Embryonic facial prominence (tissue), 1 donor: ENCODE measurements around the gene RIMBP2.

Experiments used
- DNase-seq: peaks from one replicate; pipeline ENCODE4 v3.0.0-alpha.2; 2016; ENCODE audit errors: extremely low spot score

The RIMBP2 gene

DNA sequence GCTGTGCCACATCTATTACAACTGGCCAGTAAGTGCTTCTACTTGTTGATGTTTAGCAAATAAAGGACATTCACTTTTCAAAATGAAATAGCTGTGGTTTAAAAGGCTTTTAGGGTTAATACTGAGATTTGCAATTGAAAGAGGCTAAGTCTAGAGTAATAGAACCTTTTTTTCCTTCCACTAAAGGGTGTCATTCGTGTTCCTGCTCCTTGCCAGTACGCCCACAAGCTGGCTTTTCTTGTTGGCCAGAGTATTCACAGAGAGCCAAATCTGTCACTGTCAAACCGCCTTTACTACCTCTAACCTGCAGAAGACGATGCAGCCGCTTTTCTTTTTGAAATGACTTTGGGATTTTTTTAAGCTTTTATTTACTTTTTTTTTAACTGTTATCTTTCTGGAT is 344.8 kb downstream of the RIMBP2 start:
- no peak for DNase-seq

DNA sequence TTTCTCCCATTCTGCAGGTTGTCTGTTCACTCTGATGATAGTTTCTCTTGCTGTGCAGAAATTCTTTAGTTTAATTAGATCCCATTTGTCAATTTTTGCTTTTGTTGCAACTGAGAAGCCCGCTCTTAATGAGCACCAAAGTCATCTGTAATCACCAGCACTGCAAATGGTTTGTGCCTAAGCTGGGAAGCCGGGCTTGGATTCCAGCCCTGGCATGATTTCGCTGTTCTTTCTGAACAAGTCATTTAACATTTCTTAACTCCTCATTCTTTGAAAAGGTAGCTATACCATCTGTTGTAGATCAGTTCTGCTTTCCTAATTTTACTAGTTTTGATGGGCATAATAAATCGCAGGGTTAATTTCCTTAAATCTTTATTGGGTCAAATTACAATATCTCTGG is 346.3 kb downstream of the RIMBP2 start:
- DNase-seq = no peak

DNA sequence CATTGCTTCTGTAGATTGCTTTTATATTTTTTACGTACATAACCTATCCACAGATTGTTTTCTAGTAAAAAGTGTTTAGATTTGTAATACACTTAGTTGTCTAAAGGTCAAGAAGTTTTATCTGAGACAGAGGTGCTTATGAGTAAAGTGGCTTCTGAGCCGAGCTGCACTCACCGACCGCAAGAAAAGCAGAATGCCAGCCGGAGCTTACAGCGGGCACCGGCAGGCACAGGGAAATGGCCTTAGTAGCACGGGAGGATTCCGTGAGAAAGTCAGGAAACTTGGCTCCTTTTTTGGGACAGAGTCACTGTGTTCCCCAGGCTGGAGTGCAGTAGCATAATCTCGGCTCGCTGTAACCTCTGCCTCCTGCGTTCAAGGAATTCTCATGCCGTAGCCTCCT is 348.6 kb downstream of the RIMBP2 start:
- DNase-seq = no peak

DNA sequence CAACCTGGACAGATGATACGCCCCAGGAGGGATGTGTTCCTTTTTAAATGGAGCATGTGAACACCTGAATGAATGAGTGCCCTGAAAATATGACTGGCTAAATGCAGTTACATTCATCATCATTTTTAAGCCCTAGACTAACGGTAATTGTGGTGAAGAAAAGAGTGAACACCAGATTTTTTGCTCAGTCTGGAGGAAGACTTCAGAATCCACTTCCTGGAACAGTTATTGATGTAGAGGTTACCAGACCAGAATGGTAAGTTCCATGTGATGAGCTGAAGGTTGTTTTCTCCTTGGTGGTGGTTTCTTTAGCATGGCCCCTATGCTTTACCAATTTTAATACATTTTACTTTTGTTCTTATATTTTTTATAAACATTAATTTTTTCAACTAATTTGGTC is 349.1 kb downstream of the RIMBP2 start:
- DNase-seq = no peak

DNA sequence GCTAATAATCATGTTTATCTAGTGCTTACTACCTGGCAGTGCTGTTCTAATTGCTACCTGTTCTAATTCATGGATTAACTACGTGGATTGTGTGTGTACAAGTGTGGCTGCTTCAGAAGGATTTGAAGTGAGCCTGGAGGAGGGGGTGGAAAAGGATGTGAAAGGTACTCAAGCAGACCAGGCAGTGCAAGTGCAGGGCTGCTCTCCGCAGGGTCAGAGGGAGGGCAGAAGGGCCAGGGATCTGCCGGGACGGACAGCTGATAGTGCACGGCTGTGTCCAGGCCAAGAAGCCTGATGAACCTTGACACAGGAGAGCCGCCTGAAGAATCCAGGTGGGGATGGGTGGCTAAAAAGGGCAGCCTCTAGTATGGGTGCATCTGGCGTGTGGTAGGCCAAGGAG is 349.9 kb downstream of the RIMBP2 start:
- DNase-seq = no peak

DNA sequence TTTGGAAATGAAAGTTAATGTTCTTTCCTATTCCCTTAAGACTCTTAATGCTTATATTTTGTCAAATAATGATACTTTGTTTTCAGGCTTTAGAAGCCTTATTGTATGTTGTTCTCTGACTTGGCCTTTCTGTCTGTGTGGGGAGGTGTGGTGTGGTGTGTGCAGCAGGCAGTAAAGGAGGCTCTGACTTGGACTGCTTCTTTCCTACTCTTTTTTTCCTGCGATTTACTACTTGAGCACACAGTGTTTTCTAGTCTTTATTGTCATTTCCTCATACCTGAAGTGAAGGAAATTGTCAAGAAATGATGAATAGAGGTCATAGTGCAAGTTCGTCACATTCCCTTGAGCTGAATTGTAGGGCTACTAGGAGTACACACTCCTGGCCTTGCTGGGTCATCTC is 351.5 kb downstream of the RIMBP2 start:
- DNase-seq = no peak

DNA sequence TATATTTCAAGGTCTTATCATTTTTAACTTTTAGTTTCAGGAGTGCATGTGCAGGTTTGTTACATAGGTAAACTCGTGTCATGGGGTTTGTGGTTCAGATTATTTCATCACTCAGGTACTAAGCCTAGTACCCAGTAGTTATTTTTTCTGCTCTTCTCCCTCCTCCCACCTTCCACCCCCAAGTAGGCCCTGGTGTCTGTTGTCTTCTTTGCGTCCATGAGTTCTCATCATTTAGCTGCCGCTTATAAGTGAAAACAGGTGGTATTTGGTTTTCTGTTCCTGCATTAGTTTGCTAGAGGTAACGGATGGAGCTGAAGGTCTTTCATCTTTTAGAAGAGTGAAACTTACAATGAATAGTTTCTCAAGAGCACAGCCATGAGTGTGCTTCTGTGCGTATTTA is 354.0 kb downstream of the RIMBP2 start:
- DNase-seq = no peak

DNA sequence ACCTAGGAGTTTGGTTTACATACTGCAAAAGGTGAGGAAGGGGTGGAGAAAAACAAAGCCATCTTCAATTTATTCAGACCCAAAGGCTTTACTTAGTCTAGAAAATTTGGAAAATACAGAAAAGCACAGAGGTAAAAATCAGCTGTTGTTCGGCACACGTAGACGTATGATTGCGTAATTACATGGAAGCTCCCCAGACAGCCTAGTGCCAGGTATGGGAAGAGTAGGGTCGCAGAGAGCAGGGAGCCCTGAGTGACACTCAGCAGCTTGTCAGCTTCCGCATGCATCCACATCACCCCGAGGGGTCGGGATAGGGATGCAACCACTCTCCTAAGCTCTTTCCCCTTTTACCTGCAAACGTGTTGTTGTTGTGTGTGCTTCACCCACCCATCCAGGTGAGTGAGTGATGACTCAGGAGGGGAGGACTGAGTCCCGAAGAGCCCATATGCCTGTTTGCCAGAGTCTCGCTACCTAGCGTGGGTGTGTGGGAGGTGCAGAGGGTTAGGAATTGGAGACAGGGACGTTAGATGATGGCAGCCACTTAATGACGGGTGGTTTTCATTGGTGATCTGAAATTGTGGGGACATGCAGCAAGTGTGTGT is 358.3 kb downstream of the RIMBP2 start:
- DNase-seq = no peak

DNA sequence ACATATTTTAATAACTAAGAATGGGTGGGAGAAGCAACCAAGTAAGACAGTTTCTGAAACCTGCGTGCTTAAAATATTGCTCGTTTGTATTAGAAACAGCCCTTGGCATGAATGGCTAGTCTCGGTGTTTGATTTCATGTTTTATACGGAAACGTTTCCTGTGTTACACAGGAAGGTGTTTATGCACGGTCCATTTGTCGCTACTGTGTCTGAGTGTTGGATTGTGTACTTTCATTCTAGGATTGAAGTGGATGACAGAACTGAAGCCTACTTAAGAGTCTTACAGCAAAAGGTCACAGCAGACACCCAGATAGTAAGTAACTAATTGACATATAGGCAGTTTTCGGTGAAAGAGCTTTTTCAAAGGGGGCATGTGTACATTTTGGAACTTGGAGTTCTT is 358.9 kb downstream of the RIMBP2 start:
- DNase-seq = no peak

DNA sequence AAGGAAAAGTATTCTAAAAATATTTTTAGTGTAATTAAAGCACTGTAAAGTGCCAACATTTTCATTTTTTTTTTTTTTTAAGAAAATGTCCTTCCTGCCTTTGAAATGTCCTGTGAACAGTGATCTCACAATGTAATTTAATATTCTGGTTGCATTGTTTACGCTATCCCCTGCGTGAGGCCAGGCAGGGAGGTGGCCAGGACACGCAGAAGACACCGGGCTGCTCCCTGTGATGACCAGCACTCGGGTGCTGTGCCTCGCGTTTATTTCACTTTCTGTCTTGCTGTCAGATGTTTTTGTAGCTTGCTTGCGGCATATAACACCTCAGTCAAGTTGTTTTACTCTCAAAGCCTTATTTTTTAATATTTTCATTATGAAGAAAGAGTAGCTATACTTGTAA is 359.9 kb downstream of the RIMBP2 start:
- DNase-seq = no peak

DNA sequence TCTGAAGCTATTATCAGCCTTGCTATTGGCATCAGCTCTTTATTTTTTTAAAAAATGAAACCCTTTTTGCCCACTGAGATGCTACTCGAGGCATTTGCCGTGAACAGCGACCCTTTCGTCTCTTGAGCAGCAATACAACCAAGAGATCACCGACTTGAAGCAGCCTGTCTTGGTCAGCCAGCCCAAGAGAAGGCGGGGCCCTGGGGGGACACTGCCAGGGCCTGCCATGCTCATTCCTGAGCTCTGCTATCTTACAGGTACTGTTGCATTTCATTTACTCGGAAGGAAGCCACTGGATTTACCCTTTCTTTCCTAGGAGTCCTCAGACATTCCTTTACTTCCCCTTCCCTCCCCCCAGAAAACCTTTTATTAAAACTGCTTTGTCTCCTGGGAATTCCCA is 361.7 kb downstream of the RIMBP2 start:
- no peak for DNase-seq

DNA sequence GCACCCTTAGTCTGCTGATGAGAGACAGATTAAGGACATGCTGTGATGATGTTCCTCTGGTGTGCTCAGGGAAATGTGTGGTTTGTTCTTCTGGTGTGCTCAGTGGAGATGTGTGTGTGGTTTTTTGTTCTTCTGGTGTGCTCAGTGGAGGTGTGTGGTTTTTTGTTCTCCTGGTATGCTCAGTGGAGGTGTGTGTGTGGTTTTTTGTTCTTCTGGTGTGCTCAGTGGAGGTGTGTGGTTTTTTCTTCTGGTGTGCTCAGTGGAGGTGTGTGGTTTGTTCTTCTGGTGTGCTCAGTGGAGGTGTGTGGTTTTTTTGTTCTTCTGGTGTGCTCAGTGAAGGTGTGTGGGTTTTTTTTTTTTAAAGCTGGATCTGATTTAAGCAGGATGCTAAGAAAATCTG is 363.0 kb downstream of the RIMBP2 start:
- no peak for DNase-seq

DNA sequence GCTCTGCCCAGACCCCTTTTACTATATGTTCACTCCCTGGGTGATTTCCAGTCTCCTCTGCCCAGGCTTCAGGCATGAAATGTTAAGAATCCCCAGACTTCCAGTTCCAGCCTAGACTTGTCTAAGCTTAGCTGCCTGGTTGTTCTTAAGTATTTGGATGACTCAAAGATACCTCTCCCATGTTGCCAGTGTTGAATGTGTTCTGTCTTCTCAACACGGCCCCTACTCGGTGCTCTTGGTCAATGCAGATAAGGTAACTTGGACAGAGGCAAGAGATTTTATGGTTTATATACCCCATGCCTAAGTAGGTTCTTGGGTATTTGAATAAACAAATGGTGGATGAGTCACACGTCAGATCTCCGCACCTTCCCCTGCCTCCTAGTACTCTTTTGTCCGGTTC is 364.8 kb downstream of the RIMBP2 start:
- no peak for DNase-seq

DNA sequence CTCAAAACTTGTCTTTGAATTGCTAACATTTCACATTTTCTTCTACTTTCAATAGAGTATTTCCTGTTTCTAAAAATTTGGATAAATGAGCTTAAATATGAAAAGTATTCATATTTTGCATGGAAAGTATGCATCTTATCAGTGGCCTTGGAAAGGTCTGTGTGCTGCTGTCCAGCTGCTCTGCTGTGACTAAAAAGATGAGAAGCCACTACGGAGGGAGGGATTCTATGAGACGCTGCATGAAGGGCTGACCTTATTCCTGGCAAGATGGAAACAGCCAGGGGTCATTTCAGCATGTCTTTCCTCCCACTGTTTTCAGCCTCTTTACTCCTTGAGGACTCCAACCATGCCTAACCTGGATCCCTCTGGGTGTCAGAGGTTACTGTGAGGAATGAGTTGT is 365.4 kb downstream of the RIMBP2 start:
- no peak for DNase-seq

DNA sequence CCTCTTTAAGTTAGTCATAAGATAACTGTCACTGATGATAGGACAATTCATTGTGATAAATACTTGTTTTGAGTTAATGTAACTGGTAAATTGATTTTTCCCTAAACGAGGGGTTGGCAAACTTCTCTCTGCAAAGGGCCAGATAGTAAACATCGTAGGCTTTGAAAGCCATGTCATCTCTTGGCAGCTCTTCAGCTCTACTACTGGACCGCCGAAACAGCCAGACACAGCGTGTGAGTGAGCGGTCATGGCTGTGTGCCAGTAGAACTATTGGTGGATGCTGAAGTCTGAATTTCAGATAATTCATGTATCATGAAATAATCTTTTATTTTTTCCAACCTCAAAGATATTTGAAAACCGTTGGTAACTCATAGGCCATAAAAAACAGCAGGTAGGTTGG is 368.5 kb downstream of the RIMBP2 start:
- DNase-seq = no peak
